Panc1 (cell line): ENCODE results near the gene BBS1.
"Not testable (repeated sequence)": the region's sequence is repeated elsewhere in the genome, so short reads cannot be mapped to it uniquely, and the experiment has no call there.

ENCODE experiments used
- TF ChIP-seq, protein P1 (sequence below), 2 experiments: IDR thresholded peaks; 2 replicates each; pipeline ENCODE4 v1.6.1; 2011 to 2012; ENCODE audit warnings: low read depth in 2 of 2, control low read depth in 1 of 2, low read length in 1 of 2, mild to moderate bottlenecking in 1 of 2, moderate library complexity in 1 of 2; ENCODE audit not compliant: insufficient read depth in 1 of 2
- TF ChIP-seq, protein P2 (sequence below): fragments of 450-650 bp; IDR thresholded peaks from 2 replicates; pipeline ENCODE4 v1.5.1; 2017; ENCODE audit warnings: mild to moderate bottlenecking

DNA sequence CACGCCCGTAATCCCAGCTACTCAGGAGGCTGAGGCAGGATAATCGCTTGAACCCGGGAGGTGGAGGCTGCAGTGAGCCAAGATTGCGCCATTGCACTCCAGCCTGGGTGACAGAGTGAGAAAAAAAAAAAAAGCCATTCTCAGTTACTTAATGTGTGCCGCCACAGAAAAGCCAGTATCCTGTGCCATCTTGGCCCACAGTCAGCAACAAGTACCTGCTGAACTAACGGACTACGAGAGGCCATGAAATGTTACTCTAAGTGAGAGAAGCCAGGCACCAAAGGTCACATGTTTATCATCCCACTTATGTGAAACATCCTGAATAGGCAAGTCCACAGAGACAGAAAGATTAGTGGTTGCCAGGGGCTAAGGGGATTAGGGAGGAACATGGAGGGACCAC, 30.2 kb downstream of the BBS1 start:
- TF ChIP-seq, protein P1, sequence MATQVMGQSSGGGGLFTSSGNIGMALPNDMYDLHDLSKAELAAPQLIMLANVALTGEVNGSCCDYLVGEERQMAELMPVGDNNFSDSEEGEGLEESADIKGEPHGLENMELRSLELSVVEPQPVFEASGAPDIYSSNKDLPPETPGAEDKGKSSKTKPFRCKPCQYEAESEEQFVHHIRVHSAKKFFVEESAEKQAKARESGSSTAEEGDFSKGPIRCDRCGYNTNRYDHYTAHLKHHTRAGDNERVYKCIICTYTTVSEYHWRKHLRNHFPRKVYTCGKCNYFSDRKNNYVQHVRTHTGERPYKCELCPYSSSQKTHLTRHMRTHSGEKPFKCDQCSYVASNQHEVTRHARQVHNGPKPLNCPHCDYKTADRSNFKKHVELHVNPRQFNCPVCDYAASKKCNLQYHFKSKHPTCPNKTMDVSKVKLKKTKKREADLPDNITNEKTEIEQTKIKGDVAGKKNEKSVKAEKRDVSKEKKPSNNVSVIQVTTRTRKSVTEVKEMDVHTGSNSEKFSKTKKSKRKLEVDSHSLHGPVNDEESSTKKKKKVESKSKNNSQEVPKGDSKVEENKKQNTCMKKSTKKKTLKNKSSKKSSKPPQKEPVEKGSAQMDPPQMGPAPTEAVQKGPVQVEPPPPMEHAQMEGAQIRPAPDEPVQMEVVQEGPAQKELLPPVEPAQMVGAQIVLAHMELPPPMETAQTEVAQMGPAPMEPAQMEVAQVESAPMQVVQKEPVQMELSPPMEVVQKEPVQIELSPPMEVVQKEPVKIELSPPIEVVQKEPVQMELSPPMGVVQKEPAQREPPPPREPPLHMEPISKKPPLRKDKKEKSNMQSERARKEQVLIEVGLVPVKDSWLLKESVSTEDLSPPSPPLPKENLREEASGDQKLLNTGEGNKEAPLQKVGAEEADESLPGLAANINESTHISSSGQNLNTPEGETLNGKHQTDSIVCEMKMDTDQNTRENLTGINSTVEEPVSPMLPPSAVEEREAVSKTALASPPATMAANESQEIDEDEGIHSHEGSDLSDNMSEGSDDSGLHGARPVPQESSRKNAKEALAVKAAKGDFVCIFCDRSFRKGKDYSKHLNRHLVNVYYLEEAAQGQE (IDR thresholded peaks at IDR 0.05; ENCODE audit: insufficient read depth in 1 of 2, low read depth in 2 of 2, low read length in 1 of 2) = not testable (repeated sequence)
- TF ChIP-seq, protein P2, sequence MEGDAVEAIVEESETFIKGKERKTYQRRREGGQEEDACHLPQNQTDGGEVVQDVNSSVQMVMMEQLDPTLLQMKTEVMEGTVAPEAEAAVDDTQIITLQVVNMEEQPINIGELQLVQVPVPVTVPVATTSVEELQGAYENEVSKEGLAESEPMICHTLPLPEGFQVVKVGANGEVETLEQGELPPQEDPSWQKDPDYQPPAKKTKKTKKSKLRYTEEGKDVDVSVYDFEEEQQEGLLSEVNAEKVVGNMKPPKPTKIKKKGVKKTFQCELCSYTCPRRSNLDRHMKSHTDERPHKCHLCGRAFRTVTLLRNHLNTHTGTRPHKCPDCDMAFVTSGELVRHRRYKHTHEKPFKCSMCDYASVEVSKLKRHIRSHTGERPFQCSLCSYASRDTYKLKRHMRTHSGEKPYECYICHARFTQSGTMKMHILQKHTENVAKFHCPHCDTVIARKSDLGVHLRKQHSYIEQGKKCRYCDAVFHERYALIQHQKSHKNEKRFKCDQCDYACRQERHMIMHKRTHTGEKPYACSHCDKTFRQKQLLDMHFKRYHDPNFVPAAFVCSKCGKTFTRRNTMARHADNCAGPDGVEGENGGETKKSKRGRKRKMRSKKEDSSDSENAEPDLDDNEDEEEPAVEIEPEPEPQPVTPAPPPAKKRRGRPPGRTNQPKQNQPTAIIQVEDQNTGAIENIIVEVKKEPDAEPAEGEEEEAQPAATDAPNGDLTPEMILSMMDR = not testable (repeated sequence)
